ENCODE data around the gene RUNX1. TPM values are rescaled to one million over a fixed set of nuclear protein-coding genes. Genes with fewer than 3 reads are reported as not detected.

The RUNX1 gene
- total RNA-seq, 1 donor from 2014 or later, result 4.4 TPM

GRCh38 chr21:34858559-34858958 is 190.5 kb downstream of the RUNX1 start:
- DNase-seq (ENCODE audit: low read depth, low spot score), result no peak

- DNase-seq (ENCODE audit: low read depth, low spot score), result no peak
Observed at GRCh38 chr21:34857874-34858273, 191.2 kb downstream of the RUNX1 start.

GRCh38 chr21:34857122-34857713 is 191.9 kb downstream of the RUNX1 start:
- no peak for DNase-seq (ENCODE audit: low read depth, low spot score)

DNA sequence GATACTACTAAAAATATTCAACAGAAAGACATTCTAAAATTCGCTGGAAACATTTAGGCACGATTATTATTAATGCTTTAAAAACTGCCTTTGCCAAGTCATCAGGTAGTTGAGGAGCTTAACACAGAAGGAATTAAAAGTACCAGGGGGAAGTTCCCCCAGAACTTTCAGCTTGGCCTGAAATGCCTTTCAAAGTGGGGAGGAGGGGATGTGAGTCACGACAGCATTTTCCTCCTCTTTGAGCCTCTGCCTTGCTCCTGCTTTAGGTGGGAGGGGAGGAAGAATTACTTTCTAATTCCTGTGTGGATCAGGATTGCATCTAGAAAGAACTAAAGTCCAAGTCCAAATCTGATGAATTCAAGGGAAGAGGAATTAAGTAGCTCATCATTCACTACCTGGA is 196.7 kb downstream of the RUNX1 start:
- no peak for DNase-seq (ENCODE audit: low read depth, low spot score)

DNA sequence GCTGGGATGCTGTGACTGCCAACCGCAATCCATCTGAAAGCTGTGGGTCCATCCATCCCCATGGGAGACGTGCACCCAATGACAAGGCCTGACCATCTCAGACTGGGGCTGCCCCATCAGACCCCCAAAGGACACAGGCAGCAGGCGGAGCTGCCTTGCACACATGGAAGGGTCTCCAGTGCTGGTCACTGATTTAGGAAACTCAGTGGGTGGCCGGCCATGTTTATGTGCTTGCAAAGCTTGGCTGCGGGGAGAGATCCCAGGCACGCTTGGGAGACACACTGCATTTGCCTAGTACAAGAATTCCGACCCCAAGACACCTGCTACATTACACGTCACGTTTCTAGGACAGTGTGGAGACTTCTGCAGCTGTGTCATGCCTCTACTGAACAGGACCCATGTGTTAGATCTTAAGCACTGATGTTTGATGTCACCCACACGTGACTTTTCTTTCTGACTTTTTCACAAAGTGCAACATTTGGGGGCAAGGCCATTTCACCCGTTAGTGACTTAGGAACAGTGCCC is 198.9 kb downstream of the RUNX1 start:
- DNase-seq (ENCODE audit: low read depth, low spot score), result no peak

DNA sequence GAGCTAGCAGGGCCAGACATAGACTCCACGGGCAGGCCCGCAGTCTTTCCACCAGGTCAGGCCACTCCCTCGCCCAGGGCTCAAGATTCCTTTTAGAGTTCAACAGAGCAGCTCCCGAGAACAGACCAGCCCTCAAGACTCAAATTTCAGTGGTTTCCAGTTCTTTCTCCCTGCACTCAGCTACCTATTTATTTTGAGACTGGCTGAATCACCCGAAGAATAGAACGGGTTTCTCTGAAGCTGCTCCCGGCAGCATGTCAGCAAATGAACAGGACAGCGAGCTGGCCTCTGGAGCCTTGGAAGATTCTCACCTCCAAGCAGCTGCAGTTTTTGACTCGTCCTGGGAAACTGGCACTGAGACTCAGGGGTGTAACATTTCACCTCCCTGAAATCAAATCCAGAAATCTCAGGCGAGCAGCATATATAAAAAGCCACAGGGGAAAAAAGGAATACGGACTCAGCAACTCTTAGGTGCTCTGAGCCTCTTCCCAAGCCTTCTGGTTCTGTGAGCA is 202.4 kb downstream of the RUNX1 start:
- no peak for DNase-seq (ENCODE audit: low read depth, low spot score)

DNA sequence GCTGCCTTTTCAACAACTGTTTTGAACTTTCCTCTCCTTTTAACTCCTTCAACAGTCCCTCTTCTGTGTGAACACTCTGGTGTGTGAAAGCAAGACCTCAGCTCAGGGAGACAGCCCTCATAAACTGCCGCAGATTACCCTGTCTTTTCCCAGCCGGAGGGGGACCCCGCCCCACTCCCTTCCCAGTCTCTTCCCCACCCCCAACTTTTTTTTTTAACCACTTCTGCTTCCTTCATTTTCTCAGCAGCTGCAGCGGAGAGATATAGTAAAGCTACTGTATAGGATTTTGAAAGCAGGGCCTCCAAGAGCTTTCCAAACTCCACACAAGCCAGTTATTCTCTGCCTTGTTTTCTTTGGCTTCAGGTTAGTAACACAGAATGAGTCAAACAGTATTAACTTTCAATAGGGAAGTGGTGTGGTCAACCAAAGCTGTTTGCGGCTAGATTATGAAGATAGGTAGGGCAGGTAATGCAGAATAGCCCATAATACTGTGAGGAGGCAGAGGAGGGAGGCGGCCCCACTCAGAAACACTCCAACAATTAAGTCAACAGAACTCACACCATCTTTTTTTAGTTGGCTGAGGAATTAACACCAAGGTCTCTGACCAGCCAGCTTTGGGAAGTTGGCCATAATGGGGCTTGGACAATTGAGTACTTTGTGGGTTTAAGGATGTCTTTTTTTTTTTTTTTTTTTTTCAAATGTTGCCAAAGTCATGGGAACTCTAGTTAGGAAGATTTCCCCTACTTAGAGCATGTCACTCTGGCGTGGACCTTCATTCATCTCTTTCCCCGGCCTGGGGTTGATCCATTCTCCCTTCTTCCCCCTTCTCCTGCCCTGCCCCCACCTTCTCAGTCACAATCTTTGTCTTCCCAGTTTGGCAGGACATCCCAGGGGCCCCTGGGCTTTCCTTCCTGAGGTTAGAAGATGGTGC is 203.3 kb downstream of the RUNX1 start:
- DNase-seq (ENCODE audit: low read depth, low spot score), result peak; percentile 30

DNA sequence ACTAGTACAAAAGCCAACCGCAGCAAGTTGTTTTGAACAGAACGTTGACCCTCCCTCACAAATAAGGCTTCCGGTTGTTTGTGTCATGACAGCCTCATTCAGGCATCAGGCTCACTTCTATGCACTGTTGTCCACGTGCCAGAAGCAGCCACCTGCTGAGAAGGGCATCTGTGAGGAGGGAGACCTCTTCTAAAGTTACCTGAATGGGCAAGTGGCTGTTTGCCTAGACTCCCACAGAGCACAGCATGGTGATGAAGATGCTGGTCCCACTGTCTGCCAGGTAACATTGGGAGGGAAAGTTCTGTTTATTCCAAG is 204.2 kb downstream of the RUNX1 start:
- no peak for DNase-seq (ENCODE audit: low read depth, low spot score)

- no peak for DNase-seq (ENCODE audit: low read depth, low spot score)
Observed at GRCh38 chr21:34844013-34844923, 204.8 kb downstream of the RUNX1 start.

GRCh38 chr21:34843562-34843961 is 205.5 kb downstream of the RUNX1 start:
- no peak for DNase-seq (ENCODE audit: low read depth, low spot score)

DNA sequence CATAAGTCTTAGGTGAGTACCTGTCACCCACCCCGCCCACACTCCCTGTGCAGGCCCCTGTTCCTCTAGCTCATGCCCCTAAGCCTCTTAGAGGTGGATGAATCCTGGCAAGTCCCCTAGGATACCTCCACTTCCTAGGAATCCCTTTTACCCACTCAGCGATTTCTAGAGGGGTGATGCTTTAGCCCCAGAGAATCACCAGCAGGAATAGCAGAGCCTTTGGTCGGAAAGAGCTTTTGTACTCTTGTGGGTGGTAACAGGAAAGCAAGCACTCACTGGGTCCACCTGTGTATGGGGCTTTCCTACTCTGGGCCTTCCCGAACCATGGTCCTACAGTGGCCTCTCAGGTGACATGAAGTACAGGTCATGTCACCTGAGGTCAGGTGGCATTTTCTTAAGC is 207.9 kb downstream of the RUNX1 start:
- DNase-seq (ENCODE audit: low read depth, low spot score), result no peak

DNA sequence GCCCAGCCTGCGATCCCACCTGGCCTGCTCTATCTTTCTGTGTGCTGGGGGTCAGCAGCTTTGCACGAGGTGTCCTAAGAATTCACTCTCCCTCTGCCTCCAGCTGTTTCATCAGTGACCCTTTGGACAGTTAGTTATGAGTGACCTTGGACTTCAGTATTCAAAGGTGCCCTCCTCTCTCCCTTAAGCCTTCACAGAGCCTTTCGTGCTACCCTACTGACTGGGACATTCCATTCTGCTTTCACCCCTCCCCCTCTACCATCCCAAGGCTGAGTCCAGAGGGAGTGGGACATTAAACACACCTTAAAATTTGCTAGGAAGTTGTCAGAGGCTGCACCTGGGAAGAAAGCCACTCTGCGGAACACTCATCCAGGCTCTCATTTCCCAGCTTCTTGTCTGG is 208.4 kb downstream of the RUNX1 start:
- no peak for DNase-seq (ENCODE audit: low read depth, low spot score)

DNA sequence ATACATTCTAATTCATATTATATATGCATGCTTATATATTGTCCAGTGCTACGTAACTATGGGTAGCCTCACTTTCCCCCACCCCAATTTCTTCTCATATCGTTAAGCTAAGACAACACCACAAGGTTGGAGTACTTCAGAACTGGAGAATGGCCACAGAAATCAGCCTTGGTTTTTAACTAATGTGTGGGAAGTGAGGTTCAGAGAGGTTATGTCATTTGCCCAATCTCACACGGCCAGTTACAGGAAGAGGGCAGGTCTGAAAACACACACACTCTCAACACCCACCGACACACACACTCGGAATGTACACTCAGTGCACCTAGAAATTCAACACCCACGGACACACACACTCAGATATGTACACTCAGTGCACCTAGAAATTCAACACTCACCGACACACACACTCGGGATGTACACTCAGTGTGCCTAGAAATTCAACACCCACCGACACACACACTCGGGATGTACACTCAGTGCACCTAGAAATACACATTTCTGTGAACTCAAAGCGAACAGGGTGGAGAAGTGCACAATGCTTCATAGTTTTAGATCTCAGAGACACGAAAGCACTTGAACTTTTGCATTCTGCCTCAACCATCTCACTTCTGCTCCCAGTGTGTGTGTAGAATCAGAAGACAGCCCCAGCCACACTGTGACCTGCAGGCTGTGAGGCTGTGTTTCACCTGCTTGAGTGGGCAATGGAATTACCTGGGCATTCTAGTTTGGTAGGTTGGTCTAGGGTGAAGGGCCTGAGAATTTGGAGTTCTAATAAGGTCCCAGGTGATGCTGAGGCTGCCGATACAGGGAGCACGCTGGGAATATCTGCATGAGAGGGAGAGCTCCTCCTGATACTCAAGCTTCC is 209.9 kb downstream of the RUNX1 start:
- DNase-seq (ENCODE audit: low read depth, low spot score), result no peak

GRCh38 chr21:34836933-34837505 is 212.1 kb downstream of the RUNX1 start:
- DNase-seq (ENCODE audit: low read depth, low spot score), result no peak

- peak; percentile 92 for DNase-seq (ENCODE audit: low read depth, low spot score)
Observed at GRCh38 chr21:34836103-34836932, 212.8 kb downstream of the RUNX1 start.

GRCh38 chr21:34835526-34835925 is 213.6 kb downstream of the RUNX1 start:
- no peak for DNase-seq (ENCODE audit: low read depth, low spot score)

GRCh38 chr21:34834852-34835501 is 214.1 kb downstream of the RUNX1 start:
- DNase-seq (ENCODE audit: low read depth, low spot score), result no peak

- no peak for DNase-seq (ENCODE audit: low read depth, low spot score)
Observed at GRCh38 chr21:34834290-34834689, 214.8 kb downstream of the RUNX1 start.

DNA sequence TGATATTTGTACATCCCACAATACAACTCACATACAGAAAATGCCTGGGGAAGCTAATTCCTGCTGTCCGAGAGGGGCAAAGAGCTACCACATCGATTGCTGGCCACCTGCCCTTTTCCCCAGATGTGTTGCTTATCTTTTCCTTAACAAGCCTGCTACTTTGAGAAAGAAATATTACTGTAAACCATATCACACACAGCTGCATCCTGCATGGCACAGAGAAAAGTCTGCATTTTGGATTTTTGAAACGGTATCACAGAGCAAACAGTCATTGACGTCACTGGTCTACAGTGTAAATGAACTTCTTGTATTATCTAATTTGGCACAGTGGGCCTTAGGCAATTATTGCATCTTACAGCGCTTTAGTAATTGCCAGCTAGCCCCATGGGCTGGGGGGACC is 215.6 kb downstream of the RUNX1 start:
- no peak for DNase-seq (ENCODE audit: low read depth, low spot score)
